ENCODE results near the gene NTN4.
"Not testable (repeated sequence)": the region's sequence is repeated elsewhere in the genome, so short reads cannot be mapped to it uniquely, and the experiment has no call there.

NTN4 gene

GRCh38 chr12:95787274-95787818, 3.2 kb downstream of the NTN4 start:
- H3K27ac ChIP-seq (ENCODE audit: low read depth, low read length): no peak overlapping the region

GRCh38 chr12:95784915-95785314, 5.6 kb downstream of the NTN4 start:
- Histone ChIP-seq H3K4me1 (ENCODE audit: control insufficient read depth, low read length) (no peaks in the 10 kb centered on the region), H4K20me1 (ENCODE audit: control insufficient read depth, insufficient read depth, low read depth, low read length) (no peaks in the 10 kb centered on the region), H3K79me2 (ENCODE audit: control insufficient read depth, low read length) (no peaks in the 10 kb centered on the region), H3K36me3 (ENCODE audit: control insufficient read depth, low read length) (no peaks in the 10 kb centered on the region), H3K4me2 (ENCODE audit: low read length) (no peak overlapping the region), H3K27ac (ENCODE audit: low read depth, low read length) (no peak overlapping the region), H3K9me3 (ENCODE audit: control insufficient read depth, insufficient read depth, low read length) (no peaks in the 10 kb centered on the region), H3K4me3 (ENCODE audit: low read length) (no peak overlapping the region), H3F3A (ENCODE audit: control insufficient read depth, insufficient read depth) (no peaks in the 10 kb centered on the region), H3K27me3 (ENCODE audit: control insufficient read depth, low read length) (peaks cover 39% of the 10 kb centered on the region), H3K9me2 (replicated peaks; ENCODE audit: control insufficient read depth, low read length) (no peaks in the 10 kb centered on the region)
- no peak for TF ChIP-seq CTCF (IDR thresholded peaks at IDR 0.05; ENCODE audit: low read depth, low read length, poor library complexity, severe bottlenecking)
- no peak for TF ChIP-seq EZH2phosphoT487 (IDR thresholded peaks at IDR 0.05; ENCODE audit: borderline replicate concordance, low read length)

More at GRCh38 chr12:95787274-95787818, 3.2 kb downstream of the NTN4 start:
- TF ChIP-seq EZH2phosphoT487 (IDR thresholded peaks at IDR 0.05; ENCODE audit: borderline replicate concordance, low read length): no peak
- no peak for TF ChIP-seq CTCF (IDR thresholded peaks at IDR 0.05; ENCODE audit: low read depth, low read length, poor library complexity, severe bottlenecking)
- Histone ChIP-seq H4K20me1 (ENCODE audit: control insufficient read depth, insufficient read depth, low read depth, low read length) (no peaks in the 10 kb centered on the region), H3K27me3 (ENCODE audit: control insufficient read depth, low read length) (peaks cover 61% of the 10 kb centered on the region), H3K9me3 (ENCODE audit: control insufficient read depth, insufficient read depth, low read length) (no peaks in the 10 kb centered on the region), H3K9me2 (replicated peaks; ENCODE audit: control insufficient read depth, low read length) (no peaks in the 10 kb centered on the region), H3K4me1 (ENCODE audit: control insufficient read depth, low read length) (no peaks in the 10 kb centered on the region), H3K4me3 (ENCODE audit: low read length) (no peak overlapping the region), H3K36me3 (ENCODE audit: control insufficient read depth, low read length) (no peaks in the 10 kb centered on the region), H3K4me2 (ENCODE audit: low read length) (no peak overlapping the region), H3K79me2 (ENCODE audit: control insufficient read depth, low read length) (no peaks in the 10 kb centered on the region), H3F3A (ENCODE audit: control insufficient read depth, insufficient read depth) (no peaks in the 10 kb centered on the region)

GRCh38 chr12:95784286-95784685, 6.3 kb downstream of the NTN4 start:
- Histone ChIP-seq H3K9me2 (replicated peaks; ENCODE audit: control insufficient read depth, low read length) (no peaks in the 10 kb centered on the region), H3K36me3 (ENCODE audit: control insufficient read depth, low read length) (no peaks in the 10 kb centered on the region), H3K4me1 (ENCODE audit: control insufficient read depth, low read length) (no peaks in the 10 kb centered on the region)

GRCh38 chr12:95775466-95775865, 15.1 kb downstream of the NTN4 start:
- H3K79me2 ChIP-seq (ENCODE audit: control insufficient read depth, low read length); H3K27me3 ChIP-seq (ENCODE audit: control insufficient read depth, low read length); H3K4me1 ChIP-seq (ENCODE audit: control insufficient read depth, low read length); H3K36me3 ChIP-seq (ENCODE audit: control insufficient read depth, low read length); H3K27ac ChIP-seq (ENCODE audit: low read depth, low read length); H4K20me1 ChIP-seq (ENCODE audit: control insufficient read depth, insufficient read depth, low read depth, low read length); H3F3A ChIP-seq (ENCODE audit: control insufficient read depth, insufficient read depth); H3K4me3 ChIP-seq (ENCODE audit: low read length); H3K9me3 ChIP-seq (ENCODE audit: control insufficient read depth, insufficient read depth, low read length); H3K9me2 ChIP-seq (replicated peaks; ENCODE audit: control insufficient read depth, low read length); H3K4me2 ChIP-seq (ENCODE audit: low read length): not testable (repeated sequence)

More at GRCh38 chr12:95784286-95784685, 6.3 kb downstream of the NTN4 start:
- TF ChIP-seq EZH2phosphoT487 (IDR thresholded peaks at IDR 0.05; ENCODE audit: borderline replicate concordance, low read length) (no peak), CTCF (IDR thresholded peaks at IDR 0.05; ENCODE audit: low read depth, low read length, poor library complexity, severe bottlenecking) (no peak)
- H3K27ac ChIP-seq (ENCODE audit: low read depth, low read length): no peak overlapping the region
- no peaks in the 10 kb centered on the region for H3K79me2 ChIP-seq (ENCODE audit: control insufficient read depth, low read length)
- H4K20me1 ChIP-seq (ENCODE audit: control insufficient read depth, insufficient read depth, low read depth, low read length): no peaks in the 10 kb centered on the region
- H3K9me3 ChIP-seq (ENCODE audit: control insufficient read depth, insufficient read depth, low read length): no peaks in the 10 kb centered on the region
- no peak overlapping the region for H3K4me2 ChIP-seq (ENCODE audit: low read length)
- H3K4me3 ChIP-seq (ENCODE audit: low read length): no peak overlapping the region
- H3F3A ChIP-seq (ENCODE audit: control insufficient read depth, insufficient read depth): no peaks in the 10 kb centered on the region
- H3K27me3 ChIP-seq (ENCODE audit: control insufficient read depth, low read length): peaks cover 33% of the 10 kb centered on the region

All from DOHH2 (cell line).